Measurements from ENCODE around the gene TEX38.
"Not testable (repeated sequence)": the region's sequence is repeated elsewhere in the genome, so short reads cannot be mapped to it uniquely, and the experiment has no call there.

The TEX38 gene

DNA sequence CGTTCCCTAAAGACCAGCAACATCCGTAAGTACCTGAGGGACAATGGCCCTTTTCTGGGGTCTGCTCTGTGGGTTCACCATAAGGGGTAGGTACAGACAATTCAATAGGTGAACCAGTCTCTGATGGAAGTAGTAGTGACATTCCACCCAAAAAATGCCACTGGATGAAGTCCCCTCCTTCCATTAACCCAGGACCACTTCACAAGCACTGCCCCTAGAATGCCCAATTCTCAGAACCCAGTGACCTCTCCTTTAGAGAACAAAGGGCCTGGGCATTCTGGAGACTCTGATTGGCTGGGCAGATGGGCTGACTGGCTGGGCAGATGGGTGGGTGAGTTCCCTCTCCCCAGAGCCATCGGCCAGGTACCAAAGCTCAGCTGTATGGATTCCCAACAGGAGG, at the start of gene TEX38:
Gene TEX38 (plus strand): TSS at position 301 of the 400 bp plus-strand sequence. CDS start 81 bp downstream, at position 382.
- DNase-seq = no peak

DNA sequence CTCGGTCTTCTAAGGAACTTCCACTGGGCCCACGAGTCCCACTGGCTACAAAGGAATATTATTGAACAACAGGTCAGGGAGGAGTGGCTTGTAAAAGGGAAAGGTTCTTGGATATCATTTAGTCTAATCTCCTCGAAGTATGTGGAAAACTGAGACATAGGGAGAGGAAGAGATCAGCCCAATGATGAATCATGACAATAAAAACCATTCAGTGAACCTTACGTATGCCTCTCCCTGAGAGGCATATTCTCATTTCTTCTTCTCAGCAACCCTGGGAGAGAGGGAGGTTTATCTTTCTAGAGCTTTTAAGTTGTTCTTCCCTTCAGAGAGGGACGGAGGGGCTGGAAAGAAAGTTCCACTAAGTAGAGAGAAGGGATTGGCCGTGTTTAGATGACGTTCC, 49.7 kb upstream of the TEX38 start:
- no peak for DNase-seq

DNA sequence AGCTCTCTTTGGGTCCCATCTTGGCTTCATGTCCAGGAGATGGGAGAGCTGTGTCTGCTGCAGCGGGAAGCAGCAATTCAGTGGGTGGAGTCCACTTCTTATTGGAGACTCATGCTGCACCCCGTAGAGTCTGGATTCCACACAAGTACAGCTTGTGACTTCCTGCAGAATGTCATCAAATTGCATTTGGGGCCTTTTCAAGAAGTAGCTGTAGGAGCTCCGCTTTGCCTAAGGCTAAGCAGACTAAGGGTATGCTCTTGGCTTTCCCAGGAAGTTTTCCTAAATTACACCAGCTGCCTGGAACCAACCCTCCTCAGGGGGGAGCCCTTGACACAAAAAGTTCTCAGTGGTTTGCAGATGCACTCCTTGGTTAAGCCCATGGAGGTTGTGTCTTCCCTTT, 49.3 kb upstream of the TEX38 start:
- peak; percentile 52 for DNase-seq

DNA sequence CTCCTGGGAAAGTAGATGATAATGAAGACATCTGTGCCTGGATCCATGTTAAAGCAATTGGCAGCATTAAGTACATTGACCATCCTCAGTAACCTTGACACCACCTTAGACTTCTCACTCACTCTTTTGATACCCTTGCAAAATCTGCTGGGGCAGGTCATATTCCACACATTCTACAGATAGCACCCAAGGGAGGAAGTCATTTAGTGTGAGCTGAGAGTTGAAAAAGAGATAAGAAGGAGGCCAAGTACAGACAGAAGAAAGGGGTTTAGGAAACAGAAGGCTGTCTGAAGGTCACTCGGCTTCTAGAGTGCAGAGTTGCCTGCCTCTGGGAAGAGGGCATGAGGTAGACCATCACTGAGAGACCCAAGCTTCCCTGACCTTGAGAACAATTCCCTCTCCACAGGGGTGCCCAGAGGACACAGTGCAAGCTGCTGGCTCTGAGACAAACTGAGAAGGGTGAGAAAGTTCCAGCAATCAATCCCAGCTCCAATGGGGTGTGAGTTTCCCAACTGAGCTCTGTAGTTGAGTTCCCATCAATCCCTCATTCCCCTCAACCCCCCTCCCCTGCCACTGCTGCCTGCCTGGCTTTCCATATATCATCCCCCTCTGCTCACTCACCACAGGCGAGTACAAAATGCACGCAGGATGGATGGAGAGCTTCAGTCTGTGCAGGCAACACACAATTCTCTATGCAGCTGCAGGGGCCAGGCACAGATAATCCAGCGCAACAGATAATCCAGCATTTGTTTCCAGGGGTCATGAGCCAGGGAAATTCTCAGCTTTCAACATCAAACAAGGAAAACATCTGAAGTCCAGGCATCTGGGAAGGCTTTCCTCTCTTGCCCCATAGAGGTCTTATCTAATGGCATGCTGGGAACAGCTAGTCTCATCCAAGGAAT, 47.7 kb upstream of the TEX38 start:
- no peak for DNase-seq

DNA sequence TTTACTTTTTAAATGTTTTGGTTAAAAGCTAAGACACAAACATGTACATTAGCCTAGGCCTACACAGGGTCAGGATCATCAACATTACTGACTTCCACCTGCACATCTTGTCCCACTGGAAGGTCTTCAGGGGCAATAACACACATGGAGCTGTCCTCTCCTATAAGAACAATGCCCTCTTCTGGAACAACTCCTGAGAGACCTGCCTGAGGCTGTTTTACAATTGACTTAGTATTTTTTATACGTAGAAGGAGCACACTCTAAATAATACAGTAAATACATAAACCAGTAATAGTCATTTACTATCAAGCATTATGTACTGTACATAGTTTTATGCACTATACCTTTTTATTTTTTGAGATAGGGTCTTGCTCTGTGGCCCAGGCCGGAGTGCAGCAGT, 40.9 kb upstream of the TEX38 start:
- no peak for DNase-seq

DNA sequence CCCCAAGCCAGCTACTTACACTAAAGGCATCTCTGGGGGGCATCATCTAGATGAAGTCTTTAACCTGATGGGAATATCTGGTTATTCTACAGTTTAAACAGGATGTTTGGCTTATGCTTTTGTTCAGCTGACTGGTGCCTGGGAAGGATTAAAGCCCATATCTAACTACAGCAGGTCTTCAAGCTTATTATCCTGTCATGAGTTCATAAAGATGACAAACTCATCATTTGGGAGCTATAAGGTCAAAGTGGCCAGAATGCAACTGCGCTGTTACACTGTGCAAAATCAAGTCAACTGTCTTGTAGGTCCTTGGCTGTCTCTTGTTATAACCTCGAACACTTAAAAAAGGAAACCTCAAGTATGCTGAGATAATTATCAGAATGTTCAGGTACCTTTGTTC, 36.4 kb upstream of the TEX38 start:
- no peak for DNase-seq

DNA sequence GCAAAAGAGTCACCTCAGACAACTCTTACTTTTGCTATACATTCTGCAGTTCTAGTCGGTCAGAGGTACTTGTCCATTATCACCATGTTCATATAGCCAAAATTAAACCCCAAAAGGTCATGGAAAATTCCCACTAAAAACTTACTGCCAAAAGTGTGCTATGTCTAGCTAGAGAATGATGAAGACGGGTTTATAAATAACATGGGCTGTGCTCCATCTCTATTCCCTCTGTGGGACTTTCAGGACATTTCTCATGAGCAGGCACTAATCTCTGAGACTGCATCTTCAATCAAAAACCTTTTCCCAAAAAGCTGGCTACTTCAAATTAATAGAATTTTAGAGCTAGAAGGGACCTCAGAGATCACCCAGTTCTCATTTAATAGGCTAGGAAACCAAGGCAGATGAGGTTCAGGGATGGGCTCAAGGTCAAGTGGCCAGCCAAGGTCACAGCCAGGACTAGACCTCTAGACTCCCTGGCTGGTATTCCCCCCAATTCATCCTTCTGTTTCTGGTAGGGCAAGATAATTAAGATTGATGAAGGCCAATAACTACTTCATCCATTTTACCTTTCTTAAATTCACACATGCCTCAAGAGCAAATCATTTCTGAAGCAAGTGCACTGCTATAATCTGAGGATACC, 34.1 kb upstream of the TEX38 start:
- DNase-seq = no peak

DNA sequence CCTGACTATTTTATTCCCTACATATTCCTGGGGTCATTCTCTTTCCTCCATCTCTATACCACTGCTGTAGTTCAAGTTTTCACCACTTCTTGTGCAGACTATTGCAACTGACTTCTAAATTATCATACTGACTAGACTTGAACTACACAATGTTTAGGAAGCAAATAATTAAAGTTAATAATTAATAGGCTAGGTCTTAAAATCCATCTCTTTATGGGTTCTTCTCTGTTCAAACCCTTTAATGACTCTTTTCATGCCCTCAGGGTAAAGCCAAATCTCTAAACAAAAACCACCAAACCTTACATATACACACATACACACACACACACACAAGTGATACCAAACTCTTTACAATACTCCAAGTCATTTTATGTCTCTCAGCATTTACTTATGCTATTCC, 32.7 kb upstream of the TEX38 start:
- no peak for DNase-seq

DNA sequence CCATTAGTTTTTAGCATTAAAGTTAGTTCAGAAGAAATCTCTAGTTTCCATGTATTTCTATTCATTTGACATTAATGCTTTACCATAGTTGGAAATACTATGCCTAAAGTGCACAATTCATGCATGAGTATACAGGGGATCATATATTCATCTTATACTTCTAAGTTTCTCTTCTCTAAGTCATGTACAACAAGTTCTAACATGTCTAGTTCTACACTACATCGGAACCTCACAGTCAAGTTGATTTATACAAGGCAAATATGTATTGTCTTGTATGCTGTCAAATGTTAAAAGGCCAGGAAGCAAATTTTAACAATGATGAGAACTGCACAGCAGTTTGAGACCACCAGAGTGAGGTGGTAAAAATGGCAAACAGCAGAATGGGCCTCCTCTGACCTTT, 32.1 kb upstream of the TEX38 start:
- no peak for DNase-seq

DNA sequence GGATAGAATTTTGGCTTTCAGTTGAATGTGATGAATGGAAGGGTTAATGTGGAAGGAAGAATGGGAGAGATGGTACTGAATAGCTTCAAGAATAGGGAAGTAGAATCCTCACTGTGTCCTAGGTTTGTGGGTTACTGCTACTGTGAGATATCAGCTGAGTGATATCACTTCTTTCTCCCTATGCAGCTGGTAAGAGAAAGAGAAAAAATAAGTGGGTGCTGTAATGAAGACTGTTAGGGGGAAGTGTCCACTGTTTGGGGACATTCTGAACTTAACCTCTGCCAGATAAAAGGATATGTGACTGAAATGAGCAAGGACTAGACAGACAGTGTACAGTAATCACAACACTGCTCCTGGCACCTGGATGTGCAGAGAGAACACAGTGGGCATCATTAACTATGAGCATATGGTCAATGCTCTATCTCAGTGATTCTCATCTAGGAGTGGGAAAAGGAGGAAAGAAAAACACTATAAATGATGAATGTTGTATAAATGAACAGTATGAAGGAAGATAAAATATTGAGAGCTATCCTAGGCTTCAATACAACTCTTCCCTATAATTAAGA, 29.5 kb upstream of the TEX38 start:
- DNase-seq = no peak

DNA sequence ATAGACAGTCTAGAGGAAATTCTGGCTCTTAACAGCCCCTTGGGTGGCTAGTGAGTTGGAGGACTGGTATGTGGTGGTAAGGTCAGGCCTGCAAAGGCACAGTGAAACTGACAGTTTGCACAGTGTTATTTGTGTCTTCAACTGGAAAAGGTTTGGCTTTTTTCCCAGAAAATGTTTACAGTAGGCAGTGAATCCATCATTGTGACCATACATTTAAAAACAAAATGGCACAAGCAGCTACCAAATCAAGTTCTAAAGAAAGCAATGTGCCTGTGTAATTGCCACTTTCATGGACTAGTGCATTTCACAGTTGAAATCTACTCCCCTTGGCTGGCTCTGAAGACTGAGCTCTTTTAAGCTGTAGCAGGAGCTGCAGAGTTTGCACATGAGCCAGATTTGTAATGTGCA, 28.3 kb upstream of the TEX38 start:
- no peak for DNase-seq

DNA sequence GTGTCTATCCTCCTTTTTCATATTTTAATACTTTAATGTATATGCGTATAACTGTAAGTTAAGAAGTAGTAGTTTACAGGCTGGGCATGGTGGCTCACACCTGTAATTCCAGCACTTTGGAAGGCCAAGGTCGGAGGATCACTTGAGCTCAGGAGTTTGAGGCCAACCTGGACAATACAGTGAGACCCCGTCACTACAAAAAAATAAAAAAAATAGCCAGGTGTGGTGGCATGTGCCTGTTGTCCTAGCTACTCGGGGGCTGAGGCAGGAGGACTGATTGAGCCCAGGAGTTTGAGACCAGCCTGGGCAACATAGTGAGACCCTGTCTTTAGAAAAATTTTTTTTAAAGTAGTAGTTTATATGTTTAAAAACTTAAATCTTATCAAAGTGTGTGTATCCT, 25.8 kb upstream of the TEX38 start:
- no peak for DNase-seq

DNA sequence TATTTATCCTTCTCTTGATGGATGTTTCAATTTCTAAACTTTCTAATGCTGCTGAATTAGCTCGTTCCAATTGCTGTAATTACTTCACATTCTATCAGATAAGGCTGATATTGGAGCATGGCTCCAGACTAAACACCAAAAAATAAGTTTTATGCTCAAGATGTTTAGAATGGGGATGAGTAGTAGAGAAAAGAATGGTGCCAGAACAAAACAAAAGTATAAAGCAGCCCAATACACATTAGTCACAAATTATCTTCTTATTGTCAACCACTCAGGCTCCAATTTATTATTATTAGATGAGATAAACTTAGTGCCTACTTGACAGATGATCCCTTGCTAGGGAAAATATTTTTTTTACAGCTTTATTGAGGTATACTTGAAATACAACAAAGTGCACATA, 25.3 kb upstream of the TEX38 start:
- no peak for DNase-seq

DNA sequence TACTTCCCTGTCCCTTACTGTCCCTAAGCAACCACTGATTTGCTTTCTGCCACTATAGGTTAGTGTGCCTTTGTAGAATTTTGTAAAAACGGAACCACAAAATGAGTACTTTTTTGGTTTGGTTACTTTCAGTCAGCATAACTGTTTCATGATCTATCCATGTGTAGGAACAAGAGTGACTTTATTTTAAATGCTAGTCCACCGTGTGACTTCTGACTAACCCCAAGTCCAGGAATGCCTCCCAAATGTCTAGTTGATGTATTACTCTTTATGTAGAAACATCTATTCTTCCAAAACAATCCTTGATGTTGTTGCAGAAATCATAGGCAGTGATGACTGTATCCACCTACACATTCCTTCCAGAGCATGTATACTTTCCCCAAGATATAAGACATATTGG, 24.8 kb upstream of the TEX38 start:
- peak; percentile 9 for DNase-seq

DNA sequence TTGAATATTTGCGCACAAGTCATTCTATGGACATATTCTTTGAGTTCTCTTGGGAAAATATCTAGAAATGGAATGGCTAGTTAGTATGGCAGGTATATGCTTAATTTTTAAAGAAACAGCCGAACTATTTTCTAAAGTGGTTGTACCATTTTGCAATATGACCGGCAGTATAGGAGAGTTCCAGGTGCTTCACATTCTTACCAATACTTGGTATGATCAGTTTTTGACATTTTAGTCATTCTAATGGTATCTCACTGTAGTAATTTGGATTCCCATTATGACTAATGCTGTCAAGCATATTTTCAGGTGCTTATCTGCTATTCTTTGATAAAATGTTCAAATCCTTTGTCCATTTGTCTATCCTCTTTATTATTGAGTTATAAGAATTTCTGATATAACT, 24.0 kb upstream of the TEX38 start:
- DNase-seq = no peak

DNA sequence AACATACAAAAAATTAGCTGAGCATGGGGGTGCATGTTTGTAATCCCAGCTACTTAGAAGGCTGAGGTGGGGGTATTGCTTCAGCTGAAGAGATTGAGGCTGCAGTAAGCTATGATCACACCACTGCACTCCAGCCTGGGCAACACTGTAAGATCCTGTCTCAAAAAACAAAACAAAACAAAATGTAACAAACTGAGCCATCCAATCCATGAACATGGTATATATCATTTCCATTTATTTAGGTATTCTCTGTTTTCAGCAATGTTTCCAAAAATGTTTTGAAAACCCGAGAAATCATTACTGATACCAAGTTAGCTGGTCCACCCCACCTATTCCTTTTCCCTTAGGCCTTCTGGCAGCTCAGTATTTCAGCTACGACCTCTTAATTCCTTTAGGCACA, 21.9 kb upstream of the TEX38 start:
- no peak for DNase-seq

DNA sequence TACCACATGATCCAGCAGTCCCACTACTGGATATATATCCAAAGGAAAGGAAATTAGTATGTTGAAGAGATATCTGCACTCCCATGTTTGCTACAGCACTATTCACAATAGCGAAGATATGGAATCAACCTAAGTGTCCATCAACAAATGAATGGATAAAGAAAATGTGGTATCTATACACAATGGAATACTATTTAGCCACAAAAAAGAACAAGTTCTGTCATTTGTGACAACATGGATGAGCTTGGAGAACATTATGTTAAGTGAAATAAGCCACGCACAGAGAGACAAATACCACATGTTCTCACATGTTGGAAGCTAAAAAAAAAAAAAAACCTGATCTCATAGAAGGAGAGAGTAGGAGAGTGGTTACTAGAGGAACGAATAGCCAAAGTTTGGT, 21.2 kb upstream of the TEX38 start:
- no peak for DNase-seq

DNA sequence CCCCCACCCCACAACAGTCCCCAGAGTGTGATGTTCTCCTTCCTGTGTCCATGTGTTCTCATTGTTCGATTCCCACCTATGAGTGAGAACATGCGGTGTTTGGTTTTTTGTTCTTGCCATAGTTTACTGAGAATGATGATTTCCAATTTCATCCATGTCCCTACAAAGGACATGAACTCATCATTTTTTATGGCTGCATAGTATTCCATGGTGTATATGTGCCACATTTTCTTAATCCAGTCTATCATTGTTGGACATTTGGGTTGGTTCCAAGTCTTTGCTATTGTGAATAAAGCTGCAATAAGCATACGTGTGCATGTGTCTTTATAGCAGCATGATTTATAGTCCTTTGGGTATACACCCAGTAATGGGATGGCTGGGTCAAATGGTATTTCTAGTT, 20.5 kb upstream of the TEX38 start:
- DNase-seq = not testable (repeated sequence)

DNA sequence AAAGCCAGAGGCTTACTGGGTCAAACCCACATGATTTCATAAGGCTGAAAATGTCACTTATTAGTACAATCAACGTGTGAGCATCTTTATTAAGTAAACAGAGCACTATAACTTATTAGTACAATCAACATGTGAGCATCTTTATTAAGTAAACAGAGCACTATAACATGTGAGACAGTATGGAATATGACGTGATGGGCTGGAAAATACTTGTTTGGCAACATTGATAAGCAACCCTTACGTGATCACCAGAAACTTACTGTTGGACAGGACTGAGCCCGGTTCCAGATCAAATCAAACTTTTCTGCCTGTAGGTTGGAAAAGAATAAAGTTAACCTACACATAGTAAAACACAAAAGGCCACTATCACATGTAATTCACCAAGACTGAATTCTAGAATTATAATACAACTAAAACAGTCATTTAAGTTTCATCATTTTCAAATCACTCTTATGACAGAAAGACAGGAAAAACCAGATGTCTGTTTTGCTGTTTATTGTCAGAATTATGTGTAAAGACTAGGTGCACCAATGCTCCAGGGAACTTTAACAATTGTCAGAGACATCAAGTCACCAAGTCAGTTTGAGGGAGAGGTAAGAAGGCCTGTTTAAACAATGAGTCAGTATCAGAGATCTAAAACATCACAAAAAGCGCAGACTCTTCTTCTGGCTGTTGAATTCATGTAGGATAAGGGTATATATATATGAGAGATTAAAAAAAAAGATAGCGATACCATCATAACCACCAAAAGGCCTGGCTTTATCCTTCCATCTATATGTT, 19.1 kb upstream of the TEX38 start:
- no peak for DNase-seq

DNA sequence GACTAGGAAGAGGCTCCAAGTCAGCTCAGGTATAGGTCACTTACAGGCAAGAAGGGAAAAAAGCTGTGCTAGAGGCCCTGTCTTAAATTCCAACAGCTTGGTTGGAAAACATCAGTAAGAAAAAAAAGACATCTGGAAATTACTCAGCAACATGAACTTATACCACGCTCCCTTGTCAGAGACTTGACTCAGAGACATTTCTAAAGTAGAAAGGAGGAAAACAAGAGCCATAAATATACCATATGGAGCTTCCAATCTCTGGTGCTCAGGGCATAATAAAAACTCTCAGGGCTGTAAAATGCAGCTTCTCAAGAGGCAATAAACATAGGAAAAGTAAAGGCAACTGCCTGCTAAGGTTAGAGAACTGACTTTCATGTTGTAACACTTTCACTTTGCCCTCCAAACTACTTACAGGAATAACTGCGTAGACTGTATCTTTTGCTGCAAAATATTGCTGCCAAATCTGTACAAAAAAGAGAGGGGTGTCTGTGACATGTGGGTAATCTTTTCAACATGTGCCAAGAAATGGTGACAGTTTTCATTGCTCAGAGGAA, 18.2 kb upstream of the TEX38 start:
- DNase-seq = no peak

DNA sequence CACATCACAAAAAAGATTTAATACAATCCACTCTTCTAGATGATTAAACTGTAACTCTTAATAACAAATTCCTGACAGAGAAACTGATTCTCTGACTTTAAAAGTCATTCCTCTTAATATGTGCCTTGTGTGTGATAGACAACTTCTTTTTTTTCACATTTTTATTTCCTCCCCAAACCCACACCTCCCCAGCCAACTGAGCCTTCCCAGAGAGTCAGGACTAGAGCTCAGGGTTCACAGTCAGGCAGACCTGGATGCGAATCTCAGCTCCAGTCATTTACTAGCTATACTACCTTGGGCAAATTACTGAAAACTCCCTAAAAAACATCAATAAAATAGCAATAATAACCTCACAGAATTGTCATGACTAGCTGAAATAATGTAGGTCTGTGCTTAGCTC, 17.6 kb upstream of the TEX38 start:
- no peak for DNase-seq

DNA sequence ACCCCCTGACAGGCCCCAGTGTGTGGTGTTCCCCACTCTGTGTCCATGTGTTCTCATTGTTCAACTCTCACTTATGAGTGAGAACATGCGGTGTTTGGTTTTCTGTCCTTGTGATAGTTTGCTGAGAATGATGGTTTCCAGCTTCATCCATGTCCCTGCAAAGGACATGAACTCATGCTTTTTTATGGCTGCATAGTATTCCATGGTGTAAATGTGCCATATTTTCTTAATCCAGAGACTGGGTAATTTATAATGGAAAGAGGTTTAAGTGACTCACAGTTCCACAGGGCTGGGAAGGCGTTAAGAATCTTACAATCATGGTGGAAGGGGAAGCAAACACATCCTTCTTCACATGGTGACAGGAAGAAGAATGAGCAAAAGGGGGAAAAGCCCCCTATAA, 17.0 kb upstream of the TEX38 start:
- not testable (repeated sequence) for DNase-seq

DNA sequence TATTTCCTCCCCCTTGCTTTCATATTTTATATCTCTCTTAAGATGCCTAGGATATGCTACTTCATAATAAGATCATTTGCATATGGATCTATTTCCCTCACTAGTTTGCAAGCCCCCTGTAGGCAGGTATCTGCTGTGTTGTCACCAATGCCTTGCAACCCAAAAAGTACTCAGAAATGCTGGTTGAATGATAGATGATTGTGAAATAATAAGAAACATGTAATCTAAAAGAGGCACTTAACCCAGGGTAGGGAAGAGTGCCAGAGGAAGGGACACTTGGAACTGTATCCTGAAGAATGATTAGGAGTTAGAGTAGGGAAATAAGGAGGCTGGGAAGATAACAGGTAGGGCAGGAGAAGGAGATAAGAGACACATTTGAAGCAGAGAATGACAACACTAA, 15.8 kb upstream of the TEX38 start:
- DNase-seq = no peak
